HepG2 (cell line): ENCODE results near the gene MAN1A1. TPM values are rescaled to one million over a fixed set of nuclear protein-coding genes. Genes with fewer than 3 reads are reported as not detected.

ENCODE experiments used
- FOXP4 ChIP-seq: sonication (generic); formaldehyde crosslinking; IDR thresholded peaks from 2 replicates; pipeline ENCODE4 v1.4.0; 2020; ENCODE audit warnings: missing genetic modification reagents
- HOXA5 ChIP-seq: sonication (generic); formaldehyde crosslinking; IDR thresholded peaks from 2 replicates; pipeline ENCODE4 v1.4.0; 2020; ENCODE audit warnings: missing genetic modification reagents
- PAF1 ChIP-seq: IDR thresholded peaks from 2 replicates; pipeline ENCODE4 v1.6.1; 2016; ENCODE audit warnings: missing genetic modification reagents, missing compliant biosample characterization
- REXO4 ChIP-seq: sonication (generic); formaldehyde crosslinking; IDR thresholded peaks from 2 replicates; pipeline ENCODE4 v1.8.0; 2022; ENCODE audit warnings: missing genetic modification reagents, mild to moderate bottlenecking, borderline replicate concordance
- SIX1 ChIP-seq: sonication (generic); formaldehyde crosslinking; IDR thresholded peaks from 2 replicates; pipeline ENCODE4 v1.4.0; 2020; ENCODE audit warnings: missing genetic modification reagents, borderline replicate concordance
- SYNCRIP ChIP-seq: fragments of 200-400 bp; formaldehyde crosslinking; IDR thresholded peaks from 2 replicates; pipeline ENCODE4 v1.6.1; 2018; ENCODE audit warnings: mild to moderate bottlenecking, low read depth, low read length; ENCODE audit not compliant: insufficient read depth
- polyA plus RNA-seq, 8 experiments: library from polyadenylated mRNA; depleted of rRNA in 3 of 8; stranded (reverse) in 7 of 8; unstranded in 1 of 8; fragments of >200 nt; fragmentation: Illumina TruSeq in 4 of 8; extraction: Trizol in 4 of 8; gene quantifications; 2 replicates each; pipeline versions ENCODE4 v1.2.1 to v1.2.3, GENCODE V29; 2011 to 2016; ENCODE audit warnings: low read depth in 4 of 8, missing spikeins in 1 of 8, mixed read lengths in 1 of 8; ENCODE audit not compliant: insufficient read depth in 1 of 8
- total RNA-seq, 5 experiments: library from RNA; depleted of rRNA; stranded (reverse); fragments of >200 nt; fragmentation: Illumina TruSeq; extraction: Trizol; gene quantifications; 2 replicates each; pipeline ENCODE4 v1.2.3, GENCODE V29; 2016; ENCODE audit warnings: low read depth in 1 of 5
- TF ChIP-seq, protein P1 (sequence below): sonication (generic); formaldehyde crosslinking; IDR thresholded peaks from 2 replicates; pipeline ENCODE4 v1.9.0; 2021; ENCODE audit warnings: mild to moderate bottlenecking, missing genetic modification reagents
- TF ChIP-seq, protein P2 (sequence below): sonication (generic); formaldehyde crosslinking; IDR thresholded peaks from 2 replicates; pipeline ENCODE4 v1.4.0; 2020; ENCODE audit warnings: missing genetic modification reagents, borderline replicate concordance
- TF ChIP-seq, protein P3 (sequence below): sonication (generic); formaldehyde crosslinking; IDR thresholded peaks from 2 replicates; pipeline ENCODE4 v1.4.0; 2020; ENCODE audit warnings: low read depth, missing genetic modification reagents

Gene MAN1A1
- total and polyA plus RNA-seq, 2 of the 13 experiments (the other 11 are each of a cell fraction or from before 2014, with no cell fraction given), result 156 to 236 TPM

- TF ChIP-seq, protein P1, sequence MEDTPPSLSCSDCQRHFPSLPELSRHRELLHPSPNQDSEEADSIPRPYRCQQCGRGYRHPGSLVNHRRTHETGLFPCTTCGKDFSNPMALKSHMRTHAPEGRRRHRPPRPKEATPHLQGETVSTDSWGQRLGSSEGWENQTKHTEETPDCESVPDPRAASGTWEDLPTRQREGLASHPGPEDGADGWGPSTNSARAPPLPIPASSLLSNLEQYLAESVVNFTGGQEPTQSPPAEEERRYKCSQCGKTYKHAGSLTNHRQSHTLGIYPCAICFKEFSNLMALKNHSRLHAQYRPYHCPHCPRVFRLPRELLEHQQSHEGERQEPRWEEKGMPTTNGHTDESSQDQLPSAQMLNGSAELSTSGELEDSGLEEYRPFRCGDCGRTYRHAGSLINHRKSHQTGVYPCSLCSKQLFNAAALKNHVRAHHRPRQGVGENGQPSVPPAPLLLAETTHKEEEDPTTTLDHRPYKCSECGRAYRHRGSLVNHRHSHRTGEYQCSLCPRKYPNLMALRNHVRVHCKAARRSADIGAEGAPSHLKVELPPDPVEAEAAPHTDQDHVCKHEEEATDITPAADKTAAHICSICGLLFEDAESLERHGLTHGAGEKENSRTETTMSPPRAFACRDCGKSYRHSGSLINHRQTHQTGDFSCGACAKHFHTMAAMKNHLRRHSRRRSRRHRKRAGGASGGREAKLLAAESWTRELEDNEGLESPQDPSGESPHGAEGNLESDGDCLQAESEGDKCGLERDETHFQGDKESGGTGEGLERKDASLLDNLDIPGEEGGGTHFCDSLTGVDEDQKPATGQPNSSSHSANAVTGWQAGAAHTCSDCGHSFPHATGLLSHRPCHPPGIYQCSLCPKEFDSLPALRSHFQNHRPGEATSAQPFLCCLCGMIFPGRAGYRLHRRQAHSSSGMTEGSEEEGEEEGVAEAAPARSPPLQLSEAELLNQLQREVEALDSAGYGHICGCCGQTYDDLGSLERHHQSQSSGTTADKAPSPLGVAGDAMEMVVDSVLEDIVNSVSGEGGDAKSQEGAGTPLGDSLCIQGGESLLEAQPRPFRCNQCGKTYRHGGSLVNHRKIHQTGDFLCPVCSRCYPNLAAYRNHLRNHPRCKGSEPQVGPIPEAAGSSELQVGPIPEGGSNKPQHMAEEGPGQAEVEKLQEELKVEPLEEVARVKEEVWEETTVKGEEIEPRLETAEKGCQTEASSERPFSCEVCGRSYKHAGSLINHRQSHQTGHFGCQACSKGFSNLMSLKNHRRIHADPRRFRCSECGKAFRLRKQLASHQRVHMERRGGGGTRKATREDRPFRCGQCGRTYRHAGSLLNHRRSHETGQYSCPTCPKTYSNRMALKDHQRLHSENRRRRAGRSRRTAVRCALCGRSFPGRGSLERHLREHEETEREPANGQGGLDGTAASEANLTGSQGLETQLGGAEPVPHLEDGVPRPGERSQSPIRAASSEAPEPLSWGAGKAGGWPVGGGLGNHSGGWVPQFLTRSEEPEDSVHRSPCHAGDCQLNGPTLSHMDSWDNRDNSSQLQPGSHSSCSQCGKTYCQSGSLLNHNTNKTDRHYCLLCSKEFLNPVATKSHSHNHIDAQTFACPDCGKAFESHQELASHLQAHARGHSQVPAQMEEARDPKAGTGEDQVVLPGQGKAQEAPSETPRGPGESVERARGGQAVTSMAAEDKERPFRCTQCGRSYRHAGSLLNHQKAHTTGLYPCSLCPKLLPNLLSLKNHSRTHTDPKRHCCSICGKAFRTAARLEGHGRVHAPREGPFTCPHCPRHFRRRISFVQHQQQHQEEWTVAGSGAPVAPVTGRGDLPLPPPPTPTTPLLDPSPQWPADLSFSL (CRISPR knock-in tag), result no peak
- TF ChIP-seq SYNCRIP (no peak), REXO4 (no peak), SIX1 (peak; percentile 44; the same call in 1 of the 2 replicates), PAF1 (0 out of 2 replicates have a peak, but pooled peaks have one; percentile 37), FOXP4 (CRISPR knock-in tag) (peak; percentile 78), HOXA5 (peak; percentile 47; the same call in 1 of the 2 replicates)
- TF ChIP-seq, protein P2, sequence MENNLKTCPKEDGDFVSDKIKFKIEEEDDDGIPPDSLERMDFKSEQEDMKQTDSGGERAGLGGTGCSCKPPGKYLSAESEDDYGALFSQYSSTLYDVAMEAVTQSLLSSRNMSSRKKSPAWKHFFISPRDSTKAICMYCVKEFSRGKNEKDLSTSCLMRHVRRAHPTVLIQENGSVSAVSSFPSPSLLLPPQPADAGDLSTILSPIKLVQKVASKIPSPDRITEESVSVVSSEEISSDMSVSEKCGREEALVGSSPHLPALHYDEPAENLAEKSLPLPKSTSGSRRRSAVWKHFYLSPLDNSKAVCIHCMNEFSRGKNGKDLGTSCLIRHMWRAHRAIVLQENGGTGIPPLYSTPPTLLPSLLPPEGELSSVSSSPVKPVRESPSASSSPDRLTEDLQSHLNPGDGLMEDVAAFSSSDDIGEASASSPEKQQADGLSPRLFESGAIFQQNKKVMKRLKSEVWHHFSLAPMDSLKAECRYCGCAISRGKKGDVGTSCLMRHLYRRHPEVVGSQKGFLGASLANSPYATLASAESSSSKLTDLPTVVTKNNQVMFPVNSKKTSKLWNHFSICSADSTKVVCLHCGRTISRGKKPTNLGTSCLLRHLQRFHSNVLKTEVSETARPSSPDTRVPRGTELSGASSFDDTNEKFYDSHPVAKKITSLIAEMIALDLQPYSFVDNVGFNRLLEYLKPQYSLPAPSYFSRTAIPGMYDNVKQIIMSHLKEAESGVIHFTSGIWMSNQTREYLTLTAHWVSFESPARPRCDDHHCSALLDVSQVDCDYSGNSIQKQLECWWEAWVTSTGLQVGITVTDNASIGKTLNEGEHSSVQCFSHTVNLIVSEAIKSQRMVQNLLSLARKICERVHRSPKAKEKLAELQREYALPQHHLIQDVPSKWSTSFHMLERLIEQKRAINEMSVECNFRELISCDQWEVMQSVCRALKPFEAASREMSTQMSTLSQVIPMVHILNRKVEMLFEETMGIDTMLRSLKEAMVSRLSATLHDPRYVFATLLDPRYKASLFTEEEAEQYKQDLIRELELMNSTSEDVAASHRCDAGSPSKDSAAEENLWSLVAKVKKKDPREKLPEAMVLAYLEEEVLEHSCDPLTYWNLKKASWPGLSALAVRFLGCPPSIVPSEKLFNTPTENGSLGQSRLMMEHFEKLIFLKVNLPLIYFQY (CRISPR knock-in tag), result peak; percentile 13; the same call in 1 of the 2 replicates
- TF ChIP-seq, protein P3, sequence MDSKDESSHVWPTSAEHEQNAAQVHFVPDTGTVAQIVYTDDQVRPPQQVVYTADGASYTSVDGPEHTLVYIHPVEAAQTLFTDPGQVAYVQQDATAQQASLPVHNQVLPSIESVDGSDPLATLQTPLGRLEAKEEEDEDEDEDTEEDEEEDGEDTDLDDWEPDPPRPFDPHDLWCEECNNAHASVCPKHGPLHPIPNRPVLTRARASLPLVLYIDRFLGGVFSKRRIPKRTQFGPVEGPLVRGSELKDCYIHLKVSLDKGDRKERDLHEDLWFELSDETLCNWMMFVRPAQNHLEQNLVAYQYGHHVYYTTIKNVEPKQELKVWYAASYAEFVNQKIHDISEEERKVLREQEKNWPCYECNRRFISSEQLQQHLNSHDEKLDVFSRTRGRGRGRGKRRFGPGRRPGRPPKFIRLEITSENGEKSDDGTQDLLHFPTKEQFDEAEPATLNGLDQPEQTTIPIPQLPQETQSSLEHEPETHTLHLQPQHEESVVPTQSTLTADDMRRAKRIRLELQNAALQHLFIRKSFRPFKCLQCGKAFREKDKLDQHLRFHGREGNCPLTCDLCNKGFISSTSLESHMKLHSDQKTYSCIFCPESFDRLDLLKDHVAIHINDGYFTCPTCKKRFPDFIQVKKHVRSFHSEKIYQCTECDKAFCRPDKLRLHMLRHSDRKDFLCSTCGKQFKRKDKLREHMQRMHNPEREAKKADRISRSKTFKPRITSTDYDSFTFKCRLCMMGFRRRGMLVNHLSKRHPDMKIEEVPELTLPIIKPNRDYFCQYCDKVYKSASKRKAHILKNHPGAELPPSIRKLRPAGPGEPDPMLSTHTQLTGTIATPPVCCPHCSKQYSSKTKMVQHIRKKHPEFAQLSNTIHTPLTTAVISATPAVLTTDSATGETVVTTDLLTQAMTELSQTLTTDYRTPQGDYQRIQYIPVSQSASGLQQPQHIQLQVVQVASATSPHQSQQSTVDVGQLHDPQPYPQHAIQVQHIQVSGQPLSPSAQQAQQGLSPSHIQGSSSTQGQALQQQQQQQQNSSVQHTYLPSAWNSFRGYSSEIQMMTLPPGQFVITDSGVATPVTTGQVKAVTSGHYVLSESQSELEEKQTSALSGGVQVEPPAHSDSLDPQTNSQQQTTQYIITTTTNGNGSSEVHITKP (CRISPR knock-in tag), result peak; percentile 97
These were observed 176.1 kb downstream of the MAN1A1 start (continued) for GRCh38 chr6:119173249-119174084.
